Esophagus muscularis mucosa (tissue), 4 donors: ENCODE measurements around the gene CEMP1.

Experiments used
- CTCF ChIP-seq, 3 experiments: fragments of 200-600 bp in 2 of 3; fragments of 450-650 bp in 1 of 3; sonication (generic) in 2 of 3; IDR thresholded peaks; one replicate each; pipeline ENCODE4 v1.5.1; 2017 to 2019; ENCODE audit warnings: antibody characterized with exemption in 3 of 3, mild to moderate bottlenecking in 2 of 3, moderate library complexity in 1 of 3
- EP300 ChIP-seq: sonication (generic); formaldehyde crosslinking; IDR thresholded peaks from one replicate; pipeline ENCODE4 v1.6.1; 2017; ENCODE audit warnings: antibody characterized with exemption
- POLR2A ChIP-seq: fragments of 450-650 bp; IDR thresholded peaks from one replicate; pipeline ENCODE4 v1.6.1; 2017; ENCODE audit warnings: antibody characterized with exemption, moderate library complexity, mild to moderate bottlenecking, low read depth
- POLR2AphosphoS5 ChIP-seq, 2 donors: sonication (generic); formaldehyde crosslinking; IDR thresholded peaks; one replicate each; pipeline ENCODE4 v1.6.1; 2017; ENCODE audit warnings: antibody characterized with exemption in 2 of 2

GRCh38 chr16:2483939-2484897 lies 47.0 kb downstream of the CEMP1 start:
- TF ChIP-seq CTCF (IDR thresholded peaks at IDR 0.05): no peak
- TF ChIP-seq EP300: no peak
- no peak for TF ChIP-seq POLR2A
- no peak for TF ChIP-seq POLR2AphosphoS5 (IDR thresholded peaks at IDR 0.05)
